HG02870 (cell line): ENCODE measurements around the gene ADCY2.
"Not testable (repeated sequence)": the region's sequence is repeated elsewhere in the genome, so short reads cannot be mapped to it uniquely, and the experiment has no call there.

Experiments
- ATAC-seq: cut with Tn5 transposase; IDR thresholded peaks from one replicate; pipeline ENCODE4 v1.9.1; 2021; ENCODE audit warnings: mild to moderate bottlenecking, moderate library complexity; ENCODE audit not compliant: unreplicated experiment

ADCY2 gene

DNA sequence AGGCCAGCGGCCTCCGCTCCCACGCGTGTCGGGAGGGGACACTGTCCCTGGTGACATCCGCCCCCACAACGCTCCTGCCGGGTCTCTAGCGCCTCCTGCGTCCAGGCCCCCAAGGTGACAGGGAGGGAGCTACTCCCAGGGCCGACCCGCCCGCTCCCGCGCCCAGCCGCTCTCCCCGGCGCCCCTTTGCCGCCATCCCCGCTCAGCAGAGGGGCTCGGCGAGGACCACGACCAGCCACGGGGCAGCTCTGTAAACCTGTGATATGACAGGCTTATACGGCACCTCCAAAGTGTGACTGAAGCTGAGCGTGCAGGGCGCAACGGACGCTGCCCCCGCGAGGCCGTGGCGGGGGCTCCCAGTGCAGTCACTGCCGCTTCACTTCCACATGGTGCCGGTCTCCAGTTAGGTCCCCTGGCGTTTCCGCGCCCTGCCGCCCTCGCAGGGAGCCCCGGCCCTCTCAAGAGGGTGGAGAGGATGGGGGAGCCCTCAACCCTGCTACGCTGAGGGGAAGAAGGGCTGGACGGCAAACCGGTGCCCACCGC lies 978 bp upstream of the ADCY2 start:
- ATAC-seq: no peak

DNA sequence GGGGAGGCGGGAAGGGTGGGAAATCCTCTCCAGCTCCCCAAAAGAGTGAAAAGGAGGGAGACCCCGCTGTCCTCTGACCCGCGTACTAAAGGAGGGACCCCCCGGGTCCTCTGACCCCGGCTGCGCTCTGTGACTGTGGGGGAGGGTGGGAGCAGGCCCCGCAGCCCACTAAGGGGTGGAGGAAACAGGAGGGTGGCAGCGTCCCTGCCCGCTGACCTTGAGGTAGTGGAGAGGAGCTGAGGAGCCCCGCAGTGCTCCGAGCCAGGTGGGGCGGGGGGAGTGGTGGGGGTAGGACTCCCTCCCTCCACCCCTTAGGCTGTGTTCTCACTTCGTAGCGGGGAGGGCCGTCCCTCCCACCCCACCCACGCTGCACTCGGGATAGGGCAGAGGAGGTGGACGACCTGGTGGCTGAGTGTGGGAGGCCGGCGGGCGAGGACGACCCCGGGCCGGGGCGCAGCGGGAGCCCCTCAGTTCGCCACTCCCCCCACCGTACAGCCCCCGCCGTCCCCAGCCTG lies 449 bp upstream of the ADCY2 start:
- no peak for ATAC-seq

DNA sequence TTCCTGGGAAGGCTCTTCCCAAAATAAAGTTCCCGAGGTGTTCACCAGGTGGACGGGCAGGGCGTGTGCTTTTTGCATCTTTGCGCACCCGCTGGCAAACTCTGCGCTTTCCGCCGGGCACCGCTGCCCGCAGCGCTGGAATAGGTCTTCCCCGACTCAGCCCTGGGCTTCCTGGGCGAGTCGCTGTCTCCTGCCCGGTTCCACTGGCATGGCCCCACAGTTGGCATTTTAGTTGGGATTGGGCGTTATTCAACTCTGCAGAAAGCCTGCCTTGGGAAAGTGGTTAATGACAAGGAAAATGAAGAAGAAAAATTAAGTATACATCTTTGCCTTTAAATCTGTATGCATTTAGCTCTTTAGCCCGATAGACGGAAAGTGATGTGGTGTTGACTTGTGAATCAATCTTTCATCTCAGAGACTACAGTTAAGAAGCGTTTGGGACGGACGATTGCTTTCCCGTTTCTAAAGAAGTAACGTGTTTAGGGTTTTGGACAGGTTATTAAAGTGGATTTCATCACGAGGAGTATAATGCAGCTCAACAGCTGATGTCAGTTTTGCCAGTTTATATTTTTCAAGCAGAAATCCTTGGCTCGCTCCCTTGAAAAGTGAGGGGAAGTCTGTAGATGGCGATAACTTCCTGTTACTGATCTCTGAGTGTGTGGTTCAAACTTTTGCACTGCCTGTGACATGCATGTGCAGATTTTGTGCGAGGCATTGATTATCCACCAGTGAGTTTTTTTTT lies 946 bp downstream of the ADCY2 start:
- ATAC-seq: no peak

DNA sequence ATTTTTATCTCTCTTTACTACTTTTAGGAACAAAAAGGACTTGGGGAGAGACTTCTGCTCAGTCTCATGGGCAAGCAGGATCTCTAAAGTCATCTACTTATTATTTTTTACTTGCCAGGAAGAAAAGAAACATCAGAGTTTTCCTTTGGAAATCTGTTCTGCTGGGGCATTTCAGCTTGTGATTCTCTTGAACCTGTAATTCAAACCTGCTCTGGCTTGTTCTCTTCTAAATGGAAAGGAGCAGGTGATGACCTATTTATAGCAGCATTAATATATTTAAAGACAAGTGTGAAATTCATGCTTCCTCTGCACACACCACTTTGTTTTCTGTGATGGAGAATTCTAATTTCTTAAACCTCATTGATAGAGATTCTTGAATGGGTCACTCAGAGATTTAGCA lies 2.0 kb downstream of the ADCY2 start:
- ATAC-seq: no peak

DNA sequence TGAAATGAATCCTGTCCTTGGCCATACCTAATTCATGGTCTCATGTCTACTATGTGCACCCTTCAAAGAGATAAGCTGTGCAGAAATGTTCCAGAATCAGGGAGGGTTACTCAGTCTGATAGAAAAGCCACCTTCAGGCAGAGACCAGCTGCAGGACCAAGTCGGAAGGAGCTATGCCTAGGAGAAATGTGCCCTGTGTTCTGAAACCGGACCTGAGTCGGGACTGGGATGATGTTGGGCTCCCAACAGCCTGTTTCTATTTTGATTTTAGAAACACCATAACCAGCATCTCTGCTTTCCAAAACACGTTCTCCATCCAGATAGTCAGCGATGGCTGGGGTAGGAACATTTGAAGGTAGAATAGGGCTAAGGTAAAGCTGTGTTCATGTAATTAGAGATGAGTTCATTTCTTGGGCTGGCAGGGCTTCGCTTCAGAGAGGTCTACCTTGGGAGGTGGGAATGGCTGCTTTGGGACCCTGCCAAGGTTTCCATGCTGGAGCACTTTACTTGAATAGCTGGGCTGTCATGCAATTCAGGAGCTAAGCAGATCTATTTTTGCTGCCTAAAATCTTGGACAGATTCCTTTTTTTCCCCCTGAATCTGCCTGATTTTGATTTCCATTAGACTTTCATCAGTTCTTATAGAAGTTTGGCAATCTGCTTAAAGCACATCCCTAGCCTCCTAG lies 2.8 kb downstream of the ADCY2 start:
- ATAC-seq: no peak

DNA sequence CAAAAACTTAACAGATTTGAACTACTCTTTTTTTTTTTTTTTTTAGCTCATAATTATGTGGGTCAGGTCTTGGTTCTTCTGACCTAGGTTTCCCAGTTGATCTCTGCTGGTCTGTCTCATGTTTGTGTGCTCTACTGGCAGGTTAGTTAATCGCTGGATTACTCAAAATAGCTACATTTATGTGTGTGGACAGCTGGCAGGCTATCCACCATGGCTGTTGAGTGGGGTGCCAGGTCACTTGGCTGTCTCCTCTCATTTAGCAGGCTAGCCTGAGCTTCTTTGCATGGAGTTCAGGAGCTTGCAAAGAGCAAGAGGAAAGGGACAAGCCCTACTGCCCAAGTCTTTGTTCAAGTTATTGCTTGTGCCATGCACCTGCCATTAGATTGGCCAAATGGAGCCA lies 9.3 kb downstream of the ADCY2 start:
- ATAC-seq: no peak

DNA sequence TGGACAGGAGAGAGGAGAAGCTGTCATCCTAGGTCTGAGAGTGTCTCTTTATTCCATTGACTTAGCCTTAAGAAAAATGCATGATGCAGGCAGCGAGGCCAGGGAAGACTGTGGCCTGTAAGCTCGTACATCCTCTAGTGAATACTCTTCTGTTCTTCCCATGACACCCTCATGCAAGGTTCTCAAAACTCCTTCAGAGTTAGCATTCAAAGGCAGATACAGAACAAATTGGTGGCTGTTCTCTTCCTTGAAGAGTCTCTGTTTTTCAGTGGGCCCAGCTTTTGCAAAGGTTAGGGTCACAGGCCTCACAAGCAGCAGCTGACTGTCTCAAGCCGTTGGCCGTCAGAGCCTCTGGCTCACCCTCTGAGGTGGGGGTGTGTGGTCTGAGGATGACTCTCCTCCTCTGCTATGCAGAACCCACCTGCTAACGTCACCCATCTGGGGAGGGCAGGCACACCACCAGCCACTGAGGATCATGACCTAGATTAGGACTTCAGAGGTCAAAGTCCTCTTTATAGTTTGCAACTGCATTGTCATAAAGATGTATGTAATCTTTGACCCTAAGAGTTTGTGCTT lies 15.1 kb downstream of the ADCY2 start:
- no peak for ATAC-seq

DNA sequence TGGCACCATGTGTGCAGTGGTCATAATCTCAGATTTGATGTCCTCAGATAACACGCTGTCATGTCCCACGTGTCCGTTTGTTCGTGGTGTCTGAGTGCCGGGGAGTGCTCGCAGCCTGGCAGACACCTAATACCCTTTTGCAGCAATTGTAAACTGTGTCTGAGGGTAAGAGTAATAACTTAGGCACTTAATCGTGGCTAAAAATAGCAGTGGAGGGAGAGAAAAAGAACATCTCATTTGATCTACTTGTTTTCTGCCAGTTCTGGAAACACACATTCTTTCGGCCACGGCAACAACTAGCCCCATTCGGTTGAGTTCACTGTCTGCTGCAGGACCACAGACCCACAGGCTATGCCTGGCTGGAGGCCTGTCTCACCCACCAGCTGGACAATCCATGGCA lies 16.5 kb downstream of the ADCY2 start:
- no peak for ATAC-seq

DNA sequence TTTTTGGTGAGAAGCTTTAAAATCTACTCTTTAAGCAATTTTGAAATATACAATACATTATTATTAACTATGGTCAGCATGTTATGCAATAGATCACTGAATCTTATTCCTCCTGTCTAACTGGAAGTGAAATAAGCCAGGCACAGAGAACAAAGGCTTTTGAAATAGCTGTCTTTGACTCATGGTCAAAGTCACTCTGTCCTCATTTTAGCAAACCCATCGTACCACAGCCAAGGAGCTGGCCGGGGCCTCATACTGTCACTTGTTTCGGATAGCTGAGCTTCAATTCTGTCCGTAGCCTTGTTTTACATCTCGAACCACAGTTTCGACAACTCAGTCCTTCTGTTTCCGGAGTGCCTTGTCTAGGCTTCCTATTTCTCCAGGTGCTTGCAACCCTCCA lies 19.2 kb downstream of the ADCY2 start:
- no peak for ATAC-seq

DNA sequence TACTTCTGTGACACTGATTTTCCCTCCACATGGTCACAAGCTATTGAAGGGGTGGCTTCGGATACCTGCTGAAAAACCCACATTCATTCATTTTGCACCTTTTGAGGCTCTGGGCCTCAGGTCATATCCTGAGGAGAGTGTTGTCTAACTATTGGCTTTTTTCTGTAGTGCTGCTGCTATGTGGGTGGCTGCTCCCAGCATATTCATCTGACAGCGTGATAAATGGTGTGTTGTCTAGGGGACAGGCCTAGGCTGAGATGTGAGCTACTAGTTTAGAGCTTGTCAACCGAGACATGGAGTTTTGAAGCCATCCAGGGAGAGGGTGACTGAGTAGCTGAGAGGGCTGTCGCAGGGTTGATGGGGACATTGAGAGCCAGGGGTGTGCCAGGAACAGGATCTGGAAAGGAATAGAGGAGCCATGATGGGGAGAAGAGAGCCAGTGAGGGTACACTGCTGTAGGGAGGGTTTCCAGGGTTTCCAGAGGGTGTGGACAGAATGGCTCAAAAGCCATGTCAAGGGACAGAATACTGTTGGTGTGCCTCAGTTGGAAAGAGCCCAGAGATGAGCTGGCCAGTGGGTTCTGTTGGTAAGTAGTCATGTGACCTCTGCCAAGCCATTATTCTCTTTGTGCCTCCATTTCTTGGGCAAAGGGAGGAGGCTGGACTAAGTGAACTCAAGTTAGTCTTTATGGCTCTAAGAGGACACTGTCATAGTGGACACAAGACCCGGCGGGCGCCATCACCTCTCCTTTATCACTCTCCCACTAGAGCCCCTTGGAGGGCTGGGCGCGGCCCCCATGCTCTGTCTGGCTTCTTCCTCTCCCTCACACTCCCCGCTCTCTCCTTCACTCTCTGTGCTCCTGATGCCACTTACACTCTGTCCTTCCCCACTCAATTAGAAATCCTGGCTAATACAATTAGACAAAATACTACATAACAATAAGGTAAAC lies 19.9 kb downstream of the ADCY2 start:
- ATAC-seq: no peak

DNA sequence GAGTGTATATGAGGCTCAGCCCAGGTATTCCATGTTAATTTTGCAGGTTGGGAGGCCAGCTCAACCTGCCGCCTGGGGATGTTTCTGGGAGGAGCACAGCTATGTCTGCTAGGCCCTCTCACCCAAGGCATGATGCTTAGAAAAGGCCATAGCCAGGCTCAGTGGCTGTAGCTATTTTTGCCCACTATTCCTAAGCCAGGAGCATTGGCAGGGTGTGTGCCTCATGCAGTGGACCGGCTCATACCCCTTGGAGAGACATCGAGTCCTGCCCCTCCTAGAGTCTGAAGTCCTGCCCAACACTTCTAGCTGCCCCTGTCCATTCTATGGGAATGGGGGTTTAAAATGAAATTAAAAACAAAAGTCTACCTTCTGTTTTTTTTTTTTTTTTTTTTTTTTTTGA lies 22.3 kb downstream of the ADCY2 start:
- no peak for ATAC-seq

DNA sequence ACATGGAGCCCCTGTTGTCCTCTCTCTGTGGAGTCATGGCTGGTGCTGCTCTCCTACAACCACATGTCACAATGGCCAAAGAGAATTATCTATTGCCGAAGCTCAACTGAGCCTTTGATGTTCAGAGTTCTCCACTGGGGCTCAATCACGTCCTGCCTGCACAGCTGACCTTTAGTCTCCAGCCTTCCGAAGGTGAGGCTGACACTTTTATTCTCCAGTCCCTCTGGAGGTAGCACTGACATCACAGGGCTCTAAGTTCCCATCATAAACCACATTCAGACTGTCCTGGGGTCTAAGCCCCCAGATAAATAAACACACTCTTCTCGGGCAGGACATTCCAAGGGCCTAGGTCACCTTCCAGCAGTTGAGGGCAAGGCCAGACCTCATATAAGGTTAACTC lies 23.4 kb downstream of the ADCY2 start:
- ATAC-seq: no peak

DNA sequence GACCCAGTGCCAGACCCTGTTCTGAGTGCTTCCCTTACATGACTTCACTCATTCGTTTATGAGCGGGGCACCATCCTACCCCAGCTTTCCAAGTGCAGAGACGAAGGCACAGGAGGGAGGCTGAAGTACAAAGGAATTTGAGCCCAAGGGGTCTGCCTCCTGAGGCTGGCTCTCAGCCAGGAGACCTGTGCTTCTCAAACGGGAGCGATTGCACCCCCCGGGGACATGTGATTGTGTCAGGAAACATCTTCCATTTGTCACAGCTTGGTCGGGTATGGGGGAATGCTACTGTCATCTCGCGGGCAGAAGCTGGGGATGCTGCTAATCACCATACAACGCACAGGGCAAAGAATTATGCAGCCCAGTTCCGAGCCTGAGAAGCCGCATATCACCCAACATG lies 23.9 kb downstream of the ADCY2 start:
- no peak for ATAC-seq

DNA sequence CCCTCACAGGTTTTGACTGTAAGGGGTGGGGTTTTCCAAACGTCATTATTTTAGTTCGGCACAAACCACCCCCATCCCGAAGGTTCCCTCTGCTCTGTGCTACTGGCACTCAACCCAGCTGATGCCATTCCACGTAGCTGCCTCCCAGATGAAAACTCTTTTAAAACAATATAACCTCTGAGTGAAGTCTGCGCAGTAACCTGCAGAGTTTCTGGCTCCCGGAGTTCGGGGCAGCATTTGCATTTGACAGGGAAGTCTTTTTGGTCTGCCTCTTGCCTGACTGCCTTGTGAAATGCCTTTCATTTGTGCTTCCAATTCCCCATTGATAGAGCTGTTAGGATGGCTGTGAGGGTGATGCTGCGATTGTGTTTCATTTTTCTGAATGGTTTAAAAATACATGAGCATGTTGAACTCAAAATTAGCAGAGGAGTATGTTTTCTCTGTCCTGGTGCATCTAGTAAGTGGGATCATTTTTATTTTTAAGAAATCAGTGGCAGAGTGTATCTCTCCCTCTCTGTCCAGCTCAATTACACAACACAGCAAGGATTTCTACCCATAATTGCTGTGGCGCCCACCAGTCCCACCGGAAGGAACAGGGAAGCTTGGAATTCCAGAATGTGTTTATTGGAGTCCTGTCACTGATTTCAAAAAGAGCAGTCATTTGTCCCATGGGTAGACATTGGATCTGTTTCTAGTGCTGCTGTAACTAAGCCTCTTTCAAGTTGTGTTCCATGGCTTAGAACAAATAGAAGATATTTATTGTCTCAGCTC lies 24.8 kb downstream of the ADCY2 start:
- no peak for ATAC-seq

DNA sequence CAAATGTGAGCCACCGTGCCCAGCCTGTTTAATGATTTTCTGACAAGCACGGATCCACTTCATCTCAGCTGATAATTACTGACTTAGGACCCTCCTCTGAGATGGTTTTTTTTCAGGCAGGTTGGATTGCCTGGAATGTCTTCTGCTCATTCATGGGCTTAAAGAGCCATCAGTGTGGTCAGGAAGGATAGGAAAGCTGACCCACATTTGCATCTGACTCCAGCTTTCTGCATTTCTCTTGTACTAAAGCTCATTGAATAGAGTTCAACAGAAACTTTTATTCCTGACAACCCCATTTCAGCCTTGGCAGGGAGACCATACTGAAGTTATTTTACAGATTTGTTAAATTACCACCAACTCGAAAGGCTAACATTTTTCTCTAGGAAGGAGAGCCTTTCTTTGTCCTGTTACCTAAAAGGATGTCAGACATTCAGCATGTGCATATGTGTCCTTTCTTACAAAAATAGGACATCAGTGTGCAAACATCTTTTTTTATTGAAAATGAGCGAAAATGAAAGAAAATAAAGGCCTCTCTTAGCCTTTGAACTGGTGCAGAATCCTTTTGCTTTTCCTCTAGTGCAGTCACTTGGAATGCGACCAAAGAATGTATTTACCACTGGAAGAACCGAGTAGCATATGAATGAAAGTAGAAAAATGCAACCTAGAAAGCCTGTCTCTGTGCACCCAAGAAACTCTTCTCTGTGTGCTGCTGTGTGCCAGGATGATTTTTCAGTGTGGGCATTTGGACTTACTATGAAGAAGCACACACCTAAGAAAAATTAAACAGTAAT lies 26.6 kb downstream of the ADCY2 start:
- ATAC-seq: no peak

DNA sequence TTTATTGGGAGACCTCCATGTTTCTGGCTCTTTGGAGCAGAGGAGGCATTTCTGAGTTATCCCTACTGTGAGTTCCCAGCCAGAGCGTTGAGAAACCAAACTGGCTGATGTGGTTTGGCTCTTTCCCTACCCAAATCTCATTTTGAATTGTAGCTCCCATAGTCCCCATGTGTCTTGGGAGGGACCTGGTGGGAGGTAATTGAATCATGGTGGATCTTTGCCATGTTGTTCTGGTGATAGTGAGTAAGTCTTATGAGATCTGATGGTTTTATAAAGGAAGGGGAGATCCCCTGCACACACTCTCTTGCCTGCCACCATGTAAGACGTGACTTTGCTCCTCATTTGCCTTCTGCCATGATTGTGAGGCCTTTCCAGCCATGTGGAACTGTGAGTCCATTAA lies 27.3 kb downstream of the ADCY2 start:
- ATAC-seq: not testable (repeated sequence)

DNA sequence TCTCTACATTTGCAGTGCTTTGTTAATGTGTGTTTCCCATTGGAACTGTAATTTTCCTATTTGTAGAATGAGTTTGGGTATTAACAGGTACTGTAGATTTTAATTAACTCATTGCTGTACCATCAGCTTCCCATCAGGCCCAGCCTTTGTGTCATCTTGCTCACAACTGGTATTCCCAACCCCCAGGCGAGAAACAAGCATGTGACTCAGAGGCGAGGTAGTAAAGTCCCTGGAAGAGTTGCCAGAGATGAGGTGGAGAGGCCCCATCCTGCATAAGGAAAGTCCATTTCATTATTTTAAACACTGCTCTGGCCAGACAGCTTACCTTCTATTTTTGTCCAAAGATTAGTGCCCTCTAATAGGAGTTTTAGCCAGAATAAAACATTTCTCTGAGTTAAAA lies 29.9 kb downstream of the ADCY2 start:
- ATAC-seq: no peak

DNA sequence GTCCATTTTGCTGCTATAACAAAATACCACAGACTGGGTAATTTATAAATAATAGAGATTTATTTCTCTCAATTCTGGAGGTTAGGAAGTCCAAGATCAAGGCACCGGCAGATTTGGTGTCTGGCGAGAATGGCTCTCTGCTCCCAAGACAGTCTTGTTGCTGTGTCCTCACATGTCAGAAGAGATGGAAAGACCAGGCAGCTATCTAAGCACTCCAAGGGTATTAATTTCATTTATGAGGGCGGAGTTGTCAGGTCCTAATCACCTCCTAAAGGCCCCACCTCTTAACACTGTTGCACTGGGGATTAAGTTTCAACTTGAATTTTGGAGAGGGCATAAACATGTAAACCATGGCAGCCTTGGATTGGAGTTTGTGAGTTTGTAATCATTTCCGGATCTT lies 30.3 kb downstream of the ADCY2 start:
- no peak for ATAC-seq

DNA sequence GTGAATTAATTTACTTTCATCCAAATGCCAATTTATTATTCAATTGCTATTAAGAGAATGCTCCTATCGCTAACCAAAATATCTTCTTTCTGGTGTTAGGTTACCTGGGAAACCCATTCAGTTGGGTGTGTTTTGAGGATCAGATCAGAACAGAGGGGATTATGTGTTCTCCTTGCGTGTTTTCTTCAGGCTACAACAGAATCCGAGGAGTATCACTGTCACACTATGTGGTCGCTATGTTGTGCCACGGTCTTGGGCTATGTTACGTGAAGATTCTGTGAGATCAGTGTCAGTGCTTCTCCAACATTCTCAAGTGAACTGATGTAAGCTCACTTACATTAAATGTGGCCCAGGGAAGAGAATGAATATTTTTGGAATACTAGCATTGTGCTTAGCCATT lies 39.0 kb downstream of the ADCY2 start:
- ATAC-seq: no peak
